ENCODE measurements around the gene HRH3.

Gene HRH3

GRCh38 chr20:62252342-62252966 is 32.4 kb upstream of the HRH3 start:
- H3K27ac ChIP-seq (ENCODE audit: extremely low read depth, low read depth, low read length) = no peak overlapping the region
- H3K9me3 ChIP-seq (ENCODE audit: control insufficient read depth, insufficient read depth, low read depth, low read length) = no peaks in the 10 kb centered on the region
- no peaks in the 10 kb centered on the region for H3K4me1 ChIP-seq (ENCODE audit: control insufficient read depth, insufficient read depth, low read length)
- no peak for TF ChIP-seq REST (tag by site-specific recombination; IDR thresholded peaks at IDR 0.05)
- TF ChIP-seq ZFP3 (tag by site-specific recombination; IDR thresholded peaks at IDR 0.05; ENCODE audit: low read depth) = no peak
- TF ChIP-seq ZNF707 (tag by site-specific recombination; IDR thresholded peaks at IDR 0.05) = no peak
- TF ChIP-seq ZFP41 (tag by site-specific recombination; IDR thresholded peaks at IDR 0.05; ENCODE audit: borderline replicate concordance) = no peak
- TF ChIP-seq ZBTB6 (tag by site-specific recombination; IDR thresholded peaks at IDR 0.05) = no peak
- TF ChIP-seq ZNF311 (tag by site-specific recombination; IDR thresholded peaks at IDR 0.05; ENCODE audit: borderline replicate concordance) = no peak
- TF ChIP-seq ZSCAN23 (tag by site-specific recombination; IDR thresholded peaks at IDR 0.05) = no peak
- no peak for TF ChIP-seq ZNF362 (tag by site-specific recombination; IDR thresholded peaks at IDR 0.05)
- TF ChIP-seq ZNF658 (tag by site-specific recombination; IDR thresholded peaks at IDR 0.05) = no peak
- TF ChIP-seq ZBTB48 (tag by site-specific recombination; IDR thresholded peaks at IDR 0.05) = no peak
- TF ChIP-seq ZNF639 (tag by site-specific recombination; IDR thresholded peaks at IDR 0.05) = no peak
- POLR2A ChIA-PET = interaction anchor here (0.6 kb wide), 1 partner anchor 8 kb away, joined by 4 read pairs; no protein-coding TSS in a partner anchor
- H3K4me3 ChIP-seq (ENCODE audit: low read depth, low read length) = no peak overlapping the region
- CTCF ChIA-PET = no interaction called here
- peaks cover 0 to 24% of the 10 kb centered on the region in 2 experiments; a peak in 2 of 3 replicates for H3K36me3 ChIP-seq (ENCODE audit: control insufficient read depth in 2 of 2, insufficient read depth in 1 of 2, low read length in 2 of 2)

GRCh38 chr20:62248890-62249560 is 28.9 kb upstream of the HRH3 start:
- Histone ChIP-seq H3K9me3 (ENCODE audit: control insufficient read depth, insufficient read depth, low read depth, low read length) (no peaks in the 10 kb centered on the region), H3K4me1 (ENCODE audit: control insufficient read depth, insufficient read depth, low read length) (no peaks in the 10 kb centered on the region), H3K4me3 (ENCODE audit: low read depth, low read length) (no peak overlapping the region), H3K27ac (ENCODE audit: extremely low read depth, low read depth, low read length) (no peak overlapping the region), H3K36me3 (ENCODE audit: control insufficient read depth in 2 of 2, insufficient read depth in 1 of 2, low read length in 2 of 2) (peaks cover 0 to 23% of the 10 kb centered on the region in 2 experiments; a peak in 2 of 3 replicates)
- CTCF ChIA-PET = interaction anchor here (0.7 kb wide), 1 partner anchor 229 kb away, joined by 3 read pairs; no protein-coding TSS in a partner anchor
- POLR2A ChIA-PET = no interaction called here
- TF ChIP-seq ZNF248 (tag by site-specific recombination; IDR thresholded peaks at IDR 0.05) = no peak
- no peak for TF ChIP-seq ZNF639 (tag by site-specific recombination; IDR thresholded peaks at IDR 0.05)
- no peak for TF ChIP-seq ZNF548 (tag by site-specific recombination; IDR thresholded peaks at IDR 0.05)
- no peak for TF ChIP-seq KLF17 (tag by site-specific recombination; IDR thresholded peaks at IDR 0.05)
- no peak for TF ChIP-seq ZNF704 (tag by site-specific recombination; IDR thresholded peaks at IDR 0.05)
- no peak for TF ChIP-seq ZBTB21 (tag by site-specific recombination; IDR thresholded peaks at IDR 0.05)
- TF ChIP-seq ZNF549 (tag by site-specific recombination; IDR thresholded peaks at IDR 0.05) = no peak
- no peak for TF ChIP-seq PATZ1 (tag by site-specific recombination; IDR thresholded peaks at IDR 0.05)
- no peak for TF ChIP-seq ZNF19 (tag by site-specific recombination; IDR thresholded peaks at IDR 0.05; ENCODE audit: low read depth)
- TF ChIP-seq ZNF585B (tag by site-specific recombination; IDR thresholded peaks at IDR 0.05) = no peak

Measured in HEK293 (cell line).